GM12878 (cell line): ENCODE data around the gene MBD5. TPM values are rescaled to one million over a fixed set of nuclear protein-coding genes. Genes with fewer than 3 reads are reported as not detected.

Experiments used
- ATAC-seq: fragments of 200-7000 bp; cut with Tn5 transposase; 3 replicates; pipeline ENCODE4 v1.9.1; 2020; ENCODE audit warnings: mild to moderate bottlenecking, moderate library complexity
- BruUV-seq: library from RNA; stranded (reverse); fragments of 400-500 nt; replicated peaks from 2 replicates; lab custom pipeline; 2021; lab: Mats Ljungman, UMichigan
- CTCF ChIA-PET: fragments of 300-600 bp; sonication (Branson Sonifier 250); formaldehyde crosslinking; extraction: SDS; loops from one replicate; lab custom pipeline; 2021; ENCODE audit warnings: inconsistent platforms; lab: Yijun Ruan, JAX
- POLR2A ChIA-PET: fragments of 350-600 bp; formaldehyde crosslinking; extraction: SDS; loops from one replicate; lab custom pipeline; 2021; ENCODE audit warnings: inconsistent platforms; lab: Charles Lee
- RAD21 ChIA-PET: fragments of 300-600 bp; sonication (Branson Sonifier 250); formaldehyde crosslinking; loops from one replicate; lab custom pipeline; 2023; ENCODE audit warnings: antibody characterized with exemption; ENCODE audit not compliant: unreplicated experiment; lab: Charles Lee
- SMC1A ChIA-PET: fragments of 300-600 bp; sonication (Branson Sonifier 250); formaldehyde crosslinking; loops from one replicate; lab custom pipeline; 2023; ENCODE audit not compliant: unreplicated experiment, uncharacterized antibody; lab: Charles Lee
- DNase-seq: peaks from one replicate; pipeline ENCODE4 v3.0.0-alpha.2; 2011; ENCODE audit warnings: low read depth, low spot score
- FAIRE-seq: peaks from 3 replicates; lab custom pipeline; 2011; peaks lifted over from hg19 to GRCh38; lab: Jason Lieb, UNC
- H2AFZ ChIP-seq: 2 replicates; pipeline ENCODE4 v1.6.0; 2011; ENCODE audit warnings: low read depth, low read length, control low read depth; ENCODE audit not compliant: control insufficient read depth
- H3K27ac ChIP-seq: 2 replicates; pipeline ENCODE4 v1.5.1; 2011; ENCODE audit warnings: control low read depth; ENCODE audit not compliant: control insufficient read depth, insufficient read depth
- H3K27me3 ChIP-seq, 2 experiments: replicated peaks in 1 of 2; 2 replicates each; pipeline versions ENCODE4 v1.6.0 to v1.6.1; 2011; ENCODE audit warnings: low read length in 1 of 2; ENCODE audit not compliant: control insufficient read depth in 2 of 2, insufficient read depth in 2 of 2
- H3K36me3 ChIP-seq, 2 experiments: 2 replicates each; pipeline ENCODE4 v1.5.1; 2011; ENCODE audit warnings: low read length in 1 of 2; ENCODE audit not compliant: control insufficient read depth in 2 of 2, insufficient read depth in 2 of 2
- H3K4me1 ChIP-seq: 2 replicates; pipeline ENCODE4 v1.6.1; 2011; ENCODE audit warnings: mild to moderate bottlenecking, low read length, moderate library complexity, mixed read lengths; ENCODE audit not compliant: control insufficient read depth, insufficient read depth
- H3K4me2 ChIP-seq: 2 replicates; pipeline ENCODE4 v1.6.0; 2011; ENCODE audit warnings: control low read depth; ENCODE audit not compliant: control insufficient read depth, insufficient read depth
- H3K4me3 ChIP-seq: fragments of 200-600 bp; sonication (generic); 2 replicates; pipeline ENCODE4 v1.5.1; 2016
- H3K79me2 ChIP-seq: 2 replicates; pipeline ENCODE4 v1.6.0; 2011; ENCODE audit warnings: low read length; ENCODE audit not compliant: control insufficient read depth, insufficient read depth
- H3K9ac ChIP-seq: 2 replicates; pipeline ENCODE4 v1.8.0; 2011; ENCODE audit warnings: low read length, control low read depth, mixed read lengths; ENCODE audit not compliant: control insufficient read depth, insufficient read depth
- H3K9me3 ChIP-seq: replicated peaks from 3 replicates; pipeline ENCODE4 v1.5.1; 2011; ENCODE audit warnings: mild to moderate bottlenecking, low read length; ENCODE audit not compliant: control insufficient read depth, insufficient read depth
- H4K20me1 ChIP-seq: 2 replicates; pipeline ENCODE4 v1.6.0; 2011; ENCODE audit not compliant: control insufficient read depth, insufficient read depth
- CEBPB ChIP-seq, 2 experiments: fragments of 150-350 bp in 1 of 2; IDR thresholded peaks; 2 replicates each; pipeline ENCODE4 v1.6.1; 2012 to 2014; ENCODE audit warnings: low read depth in 2 of 2, low read length in 2 of 2, borderline replicate concordance in 1 of 2, inconsistent platforms in 1 of 2
- HDAC2 ChIP-seq: fragments of 200-600 bp; sonication (generic); IDR thresholded peaks from 2 replicates; pipeline ENCODE4 v1.6.1; 2017
- HDGF ChIP-seq: fragments of 450-650 bp; IDR thresholded peaks from 2 replicates; pipeline ENCODE4 v1.6.1; 2016; ENCODE audit warnings: antibody characterized with exemption
- RELA ChIP-seq: fragments of 450-650 bp; IDR thresholded peaks from 2 replicates; pipeline ENCODE4 v1.8.0; 2014; ENCODE audit warnings: borderline replicate concordance; ENCODE audit not compliant: partially characterized antibody
- STAT3 ChIP-seq: IDR thresholded peaks from 2 replicates; pipeline ENCODE4 v1.6.1; 2011; ENCODE audit warnings: low read depth, low read length, improper control_type of control experiment
- TARDBP ChIP-seq: IDR thresholded peaks from 2 replicates; pipeline ENCODE4 v1.6.1; 2016; ENCODE audit warnings: borderline replicate concordance
- TBL1XR1 ChIP-seq: IDR thresholded peaks from 2 replicates; pipeline ENCODE4 v1.6.1; 2012; ENCODE audit warnings: low read depth, low read length, improper control_type of control experiment
- WGBS: methylation state at CpG from one replicate; pipeline ENCODE4 v1.1.6; 2016; ENCODE audit warnings: low lambda C conversion rate; ENCODE audit not compliant: insufficient replicate concordance, insufficient coverage; ENCODE audit errors: missing lambda C conversion rate; 5-methylcytosine and 5-hydroxymethylcytosine counted together
- in situ Hi-C: fragments of 300-500 bp; cut with MboI; formaldehyde crosslinking; loops from 9 replicates; pipeline ENCODE4 v1.14.3; 2018; ENCODE audit warnings: mixed read lengths
- intact Hi-C: fragments of 100-400 bp; cut with micrococcal nuclease; formaldehyde crosslinking; loops from one replicate; pipeline ENCODE4 v1.14.2; 2022; ENCODE audit not compliant: unreplicated experiment
- polyA plus RNA-seq, 11 experiments: library from polyadenylated mRNA; depleted of rRNA in 4 of 11; unstranded in 6 of 11; stranded (reverse) in 5 of 11; fragments of >200 nt; fragmentation: Nextera tagmentation in 4 of 11; fragmentation: Illumina TruSeq in 1 of 11; extraction: Ambion mirVana in 4 of 11; extraction: Trizol in 1 of 11; gene quantifications; 1 replicate in 1 of 11; 2 replicates in 10 of 11; pipeline versions ENCODE4 v1.2.1 to v1.2.3, GENCODE V29; 2011 to 2016; ENCODE audit warnings: inconsistent platforms in 2 of 11, missing spikeins in 2 of 11, low read depth in 1 of 11
- total RNA-seq, 4 experiments: library from RNA; depleted of rRNA in 3 of 4; stranded (reverse); fragments of >200 nt in 3 of 4; fragmentation: Illumina TruSeq in 1 of 4; extraction: Trizol in 1 of 4; gene quantifications; 2 replicates each; pipeline versions ENCODE4 v1.2.1 to v1.2.3, GENCODE V29; 2013 to 2021
- TF ChIP-seq, protein P1 (sequence below): IDR thresholded peaks from 2 replicates; pipeline ENCODE4 v1.6.1; 2011; ENCODE audit warnings: low read depth, low read length, improper control_type of control experiment, borderline replicate concordance
- TF ChIP-seq, protein P2 (sequence below): fragments of 450-650 bp; IDR thresholded peaks from 2 replicates; pipeline ENCODE4 v1.6.1; 2017; ENCODE audit warnings: mild to moderate bottlenecking, moderate library complexity
- TF ChIP-seq, protein P3 (sequence below): IDR thresholded peaks from 2 replicates; pipeline ENCODE4 v1.6.1; 2011; ENCODE audit warnings: low read depth, mild to moderate bottlenecking, low read length, moderate library complexity, borderline replicate concordance; ENCODE audit errors: extremely low read depth

Gene MBD5
- total and polyA plus RNA-seq, 10 of the 15 experiments (the other 5 are each of a cell fraction or from before 2014, with no cell fraction given), result 7.4 to 58.0 (median 21.2) TPM

DNA sequence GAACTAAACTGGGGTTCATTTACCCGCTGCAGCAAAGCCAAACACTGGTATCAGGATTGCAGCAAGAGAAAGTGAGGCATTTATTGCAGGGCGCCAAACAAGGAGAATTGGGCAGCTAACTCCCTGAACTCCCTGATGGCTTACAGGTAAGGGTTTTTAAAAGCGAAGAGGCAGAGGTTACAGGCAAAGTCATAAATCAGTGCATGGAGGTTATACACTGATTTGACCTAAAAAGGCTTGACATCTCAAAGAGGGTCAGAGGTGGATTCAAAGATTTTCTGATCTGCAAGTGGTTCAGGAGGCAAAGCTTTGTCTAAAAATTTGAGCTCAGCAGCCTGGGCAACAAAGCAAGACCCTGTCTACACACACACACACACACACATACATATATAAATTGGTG is 520.9 kb downstream of the MBD5 start:
- ChIA-PET CTCF (no interaction called here), RAD21 (no interaction called here), SMC1A (interaction anchor here (1.1 kb wide), 1 partner anchor 17 kb away, joined by 3 read pairs; no protein-coding TSS in a partner anchor), POLR2A (no interaction called here)
- Histone ChIP-seq H3K4me3 (no peak overlapping the region), H3K36me3 (no peaks in the 10 kb centered on the region), H3K9ac (no peak overlapping the region), H3K27ac (no peak overlapping the region), H3K27me3 (no peaks in the 10 kb centered on the region; a peak in 1 of 4 replicates), H3K9me3 (no peaks in the 10 kb centered on the region), H3K79me2 (no peaks in the 10 kb centered on the region), H3K4me1 (peaks cover 4% of the 10 kb centered on the region), H3K4me2 (no peak overlapping the region), H2AFZ (no peak overlapping the region), H4K20me1 (no peaks in the 10 kb centered on the region)
- DNase-seq (no peak), FAIRE-seq (no peak), ATAC-seq (no peak)
- intact Hi-C loops, result no loop called here
- TF ChIP-seq, protein P1, sequence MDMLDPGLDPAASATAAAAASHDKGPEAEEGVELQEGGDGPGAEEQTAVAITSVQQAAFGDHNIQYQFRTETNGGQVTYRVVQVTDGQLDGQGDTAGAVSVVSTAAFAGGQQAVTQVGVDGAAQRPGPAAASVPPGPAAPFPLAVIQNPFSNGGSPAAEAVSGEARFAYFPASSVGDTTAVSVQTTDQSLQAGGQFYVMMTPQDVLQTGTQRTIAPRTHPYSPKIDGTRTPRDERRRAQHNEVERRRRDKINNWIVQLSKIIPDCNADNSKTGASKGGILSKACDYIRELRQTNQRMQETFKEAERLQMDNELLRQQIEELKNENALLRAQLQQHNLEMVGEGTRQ, result no peak
- TF ChIP-seq STAT3 (no peak), HDGF (no peak), TBL1XR1 (no peak), HDAC2 (no peak), TARDBP (no peak), RELA (no peak), CEBPB (IDR thresholded peaks at IDR 0.05; ENCODE audit: borderline replicate concordance in 1 of 2, low read depth in 2 of 2, low read length in 2 of 2) (no peak)
- TF ChIP-seq, protein P2, sequence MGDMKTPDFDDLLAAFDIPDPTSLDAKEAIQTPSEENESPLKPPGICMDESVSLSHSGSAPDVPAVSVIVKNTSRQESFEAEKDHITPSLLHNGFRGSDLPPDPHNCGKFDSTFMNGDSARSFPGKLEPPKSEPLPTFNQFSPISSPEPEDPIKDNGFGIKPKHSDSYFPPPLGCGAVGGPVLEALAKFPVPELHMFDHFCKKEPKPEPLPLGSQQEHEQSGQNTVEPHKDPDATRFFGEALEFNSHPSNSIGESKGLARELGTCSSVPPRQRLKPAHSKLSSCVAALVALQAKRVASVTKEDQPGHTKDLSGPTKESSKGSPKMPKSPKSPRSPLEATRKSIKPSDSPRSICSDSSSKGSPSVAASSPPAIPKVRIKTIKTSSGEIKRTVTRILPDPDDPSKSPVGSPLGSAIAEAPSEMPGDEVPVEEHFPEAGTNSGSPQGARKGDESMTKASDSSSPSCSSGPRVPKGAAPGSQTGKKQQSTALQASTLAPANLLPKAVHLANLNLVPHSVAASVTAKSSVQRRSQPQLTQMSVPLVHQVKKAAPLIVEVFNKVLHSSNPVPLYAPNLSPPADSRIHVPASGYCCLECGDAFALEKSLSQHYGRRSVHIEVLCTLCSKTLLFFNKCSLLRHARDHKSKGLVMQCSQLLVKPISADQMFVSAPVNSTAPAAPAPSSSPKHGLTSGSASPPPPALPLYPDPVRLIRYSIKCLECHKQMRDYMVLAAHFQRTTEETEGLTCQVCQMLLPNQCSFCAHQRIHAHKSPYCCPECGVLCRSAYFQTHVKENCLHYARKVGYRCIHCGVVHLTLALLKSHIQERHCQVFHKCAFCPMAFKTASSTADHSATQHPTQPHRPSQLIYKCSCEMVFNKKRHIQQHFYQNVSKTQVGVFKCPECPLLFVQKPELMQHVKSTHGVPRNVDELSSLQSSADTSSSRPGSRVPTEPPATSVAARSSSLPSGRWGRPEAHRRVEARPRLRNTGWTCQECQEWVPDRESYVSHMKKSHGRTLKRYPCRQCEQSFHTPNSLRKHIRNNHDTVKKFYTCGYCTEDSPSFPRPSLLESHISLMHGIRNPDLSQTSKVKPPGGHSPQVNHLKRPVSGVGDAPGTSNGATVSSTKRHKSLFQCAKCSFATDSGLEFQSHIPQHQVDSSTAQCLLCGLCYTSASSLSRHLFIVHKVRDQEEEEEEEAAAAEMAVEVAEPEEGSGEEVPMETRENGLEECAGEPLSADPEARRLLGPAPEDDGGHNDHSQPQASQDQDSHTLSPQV, result no peak
- TF ChIP-seq, protein P3, sequence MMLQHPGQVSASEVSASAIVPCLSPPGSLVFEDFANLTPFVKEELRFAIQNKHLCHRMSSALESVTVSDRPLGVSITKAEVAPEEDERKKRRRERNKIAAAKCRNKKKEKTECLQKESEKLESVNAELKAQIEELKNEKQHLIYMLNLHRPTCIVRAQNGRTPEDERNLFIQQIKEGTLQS, result no peak
- BruUV-seq, result no TSS peak
- in situ Hi-C loops, result no loop called here
- WGBS, result 95% methylated on average over 3 of the region's 3 CpGs
